ENCODE data around the gene SGCD. TPM values are rescaled to one million over a fixed set of nuclear protein-coding genes. Genes with fewer than 3 reads are reported as not detected.

SGCD gene
- total and polyA plus RNA-seq, 2 experiments from 2014 or later: 69.7 to 71.2 TPM

- DNase-seq: no peak
- Histone ChIP-seq H3K9me2 (ENCODE audit: insufficient read depth) (no peaks in the 10 kb centered on the region), H4K20me1 (ENCODE audit: insufficient read depth) (no peaks in the 10 kb centered on the region), H3K27ac (no peak overlapping the region), H3K27me3 (replicated peaks; ENCODE audit: insufficient read depth) (no peaks in the 10 kb centered on the region), H3K36me3 (ENCODE audit: low read depth) (no peaks in the 10 kb centered on the region), H3K9me3 (ENCODE audit: low read depth) (no peaks in the 10 kb centered on the region), H3K9ac (no peak overlapping the region), H3K4me1 (ENCODE audit: insufficient read depth) (peaks cover 6% of the 10 kb centered on the region), H3F3A (ENCODE audit: insufficient read depth) (peaks cover 6% of the 10 kb centered on the region; the same call in 1 of the 2 replicates), H2AFZ (no peak overlapping the region), H3K4me3 (no peak overlapping the region), H3K79me2 (ENCODE audit: insufficient read depth) (no peaks in the 10 kb centered on the region), H3K4me2 (ENCODE audit: unreplicated experiment) (no peak overlapping the region)
- in situ Hi-C loops (cut with MboI): no loop called here
- no peak for TF ChIP-seq EZH2phosphoT487 (IDR thresholded peaks at IDR 0.05; ENCODE audit: insufficient read depth, low read depth)
- no peak for TF ChIP-seq EZH2 (IDR thresholded peaks at IDR 0.05; ENCODE audit: insufficient read depth, poor library complexity, severe bottlenecking)
- 51 to 59% methylated on average over 3 of the region's 3 CpGs for WGBS, 2 experiments (ENCODE audit: low coverage in 1 of 2, low lambda C conversion rate in 2 of 2, missing lambda C conversion rate in 2 of 2)
These were observed 79.0 kb downstream of the SGCD start for GRCh38 chr5:156405988-156406387.

- in situ Hi-C loops (cut with MboI): no loop called here
- no peak for DNase-seq
- H3K79me2 ChIP-seq (ENCODE audit: insufficient read depth): 0 out of 2 replicates have a peak, but pooled peaks cover 3% of the 10 kb centered on the region
These were observed 80.3 kb downstream of the SGCD start for GRCh38 chr5:156407251-156407650.

GRCh38 chr5:156409834-156410233, 82.9 kb downstream of the SGCD start:
- in situ Hi-C loops (cut with MboI): no loop called here
- peaks cover 22% of the 10 kb centered on the region; the same call in 1 of the 2 replicates for H3F3A ChIP-seq (ENCODE audit: insufficient read depth)

More at GRCh38 chr5:156407251-156407650, 80.3 kb downstream of the SGCD start:
- Histone ChIP-seq H3K27ac (no peak overlapping the region), H3K36me3 (ENCODE audit: low read depth) (no peaks in the 10 kb centered on the region), H3K27me3 (replicated peaks; ENCODE audit: insufficient read depth) (no peaks in the 10 kb centered on the region), H3K4me2 (ENCODE audit: unreplicated experiment) (no peak overlapping the region), H3F3A (ENCODE audit: insufficient read depth) (peaks cover 19% of the 10 kb centered on the region; the same call in 1 of the 2 replicates), H3K9ac (no peak overlapping the region), H3K9me2 (ENCODE audit: insufficient read depth) (no peaks in the 10 kb centered on the region), H2AFZ (no peak overlapping the region), H4K20me1 (ENCODE audit: insufficient read depth) (no peaks in the 10 kb centered on the region), H3K4me1 (ENCODE audit: insufficient read depth) (peaks cover 18% of the 10 kb centered on the region), H3K9me3 (ENCODE audit: low read depth) (no peaks in the 10 kb centered on the region), H3K4me3 (no peak overlapping the region)
- 83 to 86% methylated on average over 3 of the region's 3 CpGs for WGBS, 2 experiments (ENCODE audit: low coverage in 1 of 2, low lambda C conversion rate in 2 of 2, missing lambda C conversion rate in 2 of 2)
- no peak for TF ChIP-seq EZH2 (IDR thresholded peaks at IDR 0.05; ENCODE audit: insufficient read depth, poor library complexity, severe bottlenecking)
- no peak for TF ChIP-seq EZH2phosphoT487 (IDR thresholded peaks at IDR 0.05; ENCODE audit: insufficient read depth, low read depth)

GRCh38 chr5:156411185-156411613, 84.2 kb downstream of the SGCD start:
- Histone ChIP-seq H3K4me3 (peak overlapping the region; percentile 61), H3K9ac (peak overlapping the region; percentile 38), H3K79me2 (ENCODE audit: insufficient read depth) (0 out of 2 replicates have a peak, but pooled peaks cover 4% of the 10 kb centered on the region), H3K9me2 (ENCODE audit: insufficient read depth) (no peaks in the 10 kb centered on the region), H3K27me3 (replicated peaks; ENCODE audit: insufficient read depth) (no peaks in the 10 kb centered on the region), H2AFZ (peak overlapping the region; percentile 70), H3K9me3 (ENCODE audit: low read depth) (no peaks in the 10 kb centered on the region), H3K27ac (peak overlapping the region; percentile 55), H4K20me1 (ENCODE audit: insufficient read depth) (no peaks in the 10 kb centered on the region), H3F3A (ENCODE audit: insufficient read depth) (peaks cover 22% of the 10 kb centered on the region; the same call in 1 of the 2 replicates), H3K4me2 (ENCODE audit: unreplicated experiment) (peak overlapping the region; percentile 89), H3K4me1 (ENCODE audit: insufficient read depth) (peaks cover 25% of the 10 kb centered on the region), H3K36me3 (ENCODE audit: low read depth) (no peaks in the 10 kb centered on the region)
- DNase-seq: peak; percentile 70
- WGBS, 2 experiments (ENCODE audit: low coverage in 1 of 2, low lambda C conversion rate in 2 of 2, missing lambda C conversion rate in 2 of 2): 6 to 7% methylated on average over 6 of the region's 6 CpGs
- TF ChIP-seq EZH2phosphoT487 (IDR thresholded peaks at IDR 0.05; ENCODE audit: insufficient read depth, low read depth) (no peak), EZH2 (IDR thresholded peaks at IDR 0.05; ENCODE audit: insufficient read depth, poor library complexity, severe bottlenecking) (no peak)
- in situ Hi-C loops (cut with MboI): no loop called here

More at GRCh38 chr5:156409834-156410233, 82.9 kb downstream of the SGCD start:
- Histone ChIP-seq H4K20me1 (ENCODE audit: insufficient read depth) (no peaks in the 10 kb centered on the region), H3K4me1 (ENCODE audit: insufficient read depth) (peaks cover 25% of the 10 kb centered on the region), H3K9me2 (ENCODE audit: insufficient read depth) (no peaks in the 10 kb centered on the region), H3K79me2 (ENCODE audit: insufficient read depth) (0 out of 2 replicates have a peak, but pooled peaks cover 4% of the 10 kb centered on the region), H3K27me3 (replicated peaks; ENCODE audit: insufficient read depth) (no peaks in the 10 kb centered on the region), H2AFZ (no peak overlapping the region), H3K36me3 (ENCODE audit: low read depth) (no peaks in the 10 kb centered on the region), H3K4me2 (ENCODE audit: unreplicated experiment) (no peak overlapping the region), H3K27ac (no peak overlapping the region), H3K4me3 (no peak overlapping the region), H3K9ac (no peak overlapping the region), H3K9me3 (ENCODE audit: low read depth) (no peaks in the 10 kb centered on the region)
- TF ChIP-seq EZH2 (IDR thresholded peaks at IDR 0.05; ENCODE audit: insufficient read depth, poor library complexity, severe bottlenecking): no peak
- no peak for TF ChIP-seq EZH2phosphoT487 (IDR thresholded peaks at IDR 0.05; ENCODE audit: insufficient read depth, low read depth)
- DNase-seq: no peak
- 38 to 44% methylated on average over 1 of the region's 1 CpG for WGBS, 2 experiments (ENCODE audit: low coverage in 1 of 2, low lambda C conversion rate in 2 of 2, missing lambda C conversion rate in 2 of 2)

Measured in GM23248 (cell line).